Measurements from ENCODE around the gene DISC1.

- TF ChIP-seq YY1 (IDR thresholded peaks at IDR 0.05; ENCODE audit: low read depth) = no peak
- TF ChIP-seq RAD21 (IDR thresholded peaks at IDR 0.05; ENCODE audit: low read depth) = peak; percentile 76
- no peak for TF ChIP-seq ZBTB7A (IDR thresholded peaks at IDR 0.05; ENCODE audit: low read depth)
- no peak for TF ChIP-seq TAF1 (IDR thresholded peaks at IDR 0.05; ENCODE audit: low read depth)
Observed at GRCh38 chr1:231603598-231604275, 22.9 kb upstream of the DISC1 start.

Measured in Ishikawa (cell line).